B cell (primary cell): ENCODE measurements around the gene RNF175. TPM values are rescaled to one million over a fixed set of nuclear protein-coding genes. Genes with fewer than 3 reads are reported as not detected.

Experiments
- ATAC-seq: fragments of 200-7000 bp; cut with Tn5 transposase; one replicate; pipeline ENCODE4 v1.10.0; 2021; ENCODE audit warnings: low read depth, mild to moderate bottlenecking, moderate number of reproducible peaks, moderate library complexity
- CTCF ChIA-PET: fragments of 350-600 bp; sonication (Branson Sonifier 250); formaldehyde crosslinking; loops from one replicate; lab custom pipeline; 2021; ENCODE audit warnings: antibody characterized with exemption, inconsistent platforms; lab: Charles Lee
- POLR2A ChIA-PET: fragments of 350-600 bp; sonication (Branson Sonifier 250); formaldehyde crosslinking; loops from one replicate; lab custom pipeline; 2021; ENCODE audit warnings: antibody characterized with exemption; lab: Charles Lee
- DNase-seq: peaks from one replicate; pipeline ENCODE4 v3.0.0; 2013
- H2AFZ ChIP-seq: 2 replicates; pipeline ENCODE4 v1.6.1; 2012; ENCODE audit warnings: mild to moderate bottlenecking, low read depth, low read length; ENCODE audit not compliant: insufficient read depth, poor library complexity, severe bottlenecking
- H3K27ac ChIP-seq, 2 donors: 1 replicate in 1 of 2; 2 replicates in 1 of 2; pipeline ENCODE4 v1.5.1; 2012 to 2013; ENCODE audit warnings: low read length in 2 of 2, mild to moderate bottlenecking in 2 of 2, moderate library complexity in 1 of 2
- H3K27me3 ChIP-seq, 4 experiments: fragments of 200-600 bp in 1 of 4; sonication (generic) in 1 of 4; replicated peaks in 1 of 4; 1 replicate in 2 of 4; 2 replicates in 2 of 4; pipeline versions ENCODE4 v1.6.1 to v1.7.0; 2013 to 2016; ENCODE audit warnings: low read length in 3 of 4, mild to moderate bottlenecking in 2 of 4, mixed read lengths in 1 of 4, moderate library complexity in 1 of 4; ENCODE audit not compliant: insufficient read depth in 4 of 4, control insufficient read depth in 3 of 4; ENCODE audit errors: control extremely low read depth in 1 of 4
- H3K36me3 ChIP-seq, 2 experiments: replicated peaks in 1 of 2; 1 replicate in 1 of 2; 2 replicates in 1 of 2; pipeline versions ENCODE4 v1.6.1 to v1.7.1; 2013; ENCODE audit warnings: low read length in 1 of 2; ENCODE audit not compliant: insufficient read depth in 2 of 2, control insufficient read depth in 1 of 2; ENCODE audit errors: control extremely low read depth in 1 of 2, extremely low read depth in 1 of 2
- H3K4me1 ChIP-seq, 2 donors: fragments of 200-600 bp in 1 of 2; sonication (generic) in 1 of 2; 1 replicate in 1 of 2; 2 replicates in 1 of 2; pipeline versions ENCODE4 v1.5.1 to v1.6.1; 2013 to 2017; ENCODE audit warnings: low read length in 2 of 2; ENCODE audit not compliant: control insufficient read depth in 2 of 2, insufficient read depth in 2 of 2
- H3K4me2 ChIP-seq: replicated peaks from 2 replicates; pipeline ENCODE3; 2012; ENCODE audit warnings: mild to moderate bottlenecking, low read depth, low read length; ENCODE audit not compliant: poor library complexity, severe bottlenecking
- H3K4me3 ChIP-seq, 5 experiments: fragments of 200-600 bp in 1 of 5; sonication (generic) in 1 of 5; 1 replicate in 3 of 5; 2 replicates in 2 of 5; pipeline versions ENCODE4 v1.5.1 to v1.7.0; 2011 to 2016; ENCODE audit warnings: low read length in 4 of 5, mild to moderate bottlenecking in 4 of 5, low read depth in 2 of 5, control low read depth in 1 of 5, moderate library complexity in 1 of 5; ENCODE audit not compliant: insufficient read depth in 1 of 5; ENCODE audit errors: control extremely low read depth in 1 of 5, extremely low read depth in 1 of 5
- H3K79me2 ChIP-seq: fragments of 200-600 bp; sonication (generic); one replicate; pipeline ENCODE4 v1.6.0; 2016; ENCODE audit warnings: low read length; ENCODE audit not compliant: control insufficient read depth, insufficient read depth
- H3K9ac ChIP-seq: fragments of 200-600 bp; sonication (generic); 2 replicates; pipeline ENCODE4 v1.6.1; 2017; ENCODE audit warnings: mild to moderate bottlenecking, low read length, moderate library complexity
- H3K9me3 ChIP-seq, 3 donors: one replicate each; pipeline versions ENCODE4 v1.6.1 to v1.7.1; 2013; ENCODE audit warnings: low read length in 2 of 3; ENCODE audit not compliant: control insufficient read depth in 2 of 3, insufficient read depth in 1 of 3; ENCODE audit errors: control extremely low read depth in 1 of 3
- H4K20me1 ChIP-seq: 2 replicates; pipeline ENCODE4 v1.6.0; 2012; ENCODE audit warnings: mild to moderate bottlenecking, low read length; ENCODE audit not compliant: insufficient read depth, control insufficient read depth, poor library complexity, severe bottlenecking
- H3K27ac Mint-ChIP-seq: one replicate; pipeline ENCODE4 v1.8.0; 2021; ENCODE audit warnings: mixed read lengths
- H3K27me3 Mint-ChIP-seq: one replicate; pipeline ENCODE4 v1.8.0; 2021; ENCODE audit warnings: mixed read lengths
- H3K4me1 Mint-ChIP-seq: one replicate; pipeline ENCODE4 v1.8.0; 2021; ENCODE audit warnings: mixed read lengths
- H3K4me3 Mint-ChIP-seq: one replicate; pipeline ENCODE4 v1.8.0; 2021; ENCODE audit warnings: mixed read lengths
- H3K9me3 Mint-ChIP-seq: one replicate; pipeline ENCODE4 v1.8.0; 2022; ENCODE audit warnings: mixed read lengths; ENCODE audit not compliant: insufficient read depth
- EZH2 ChIP-seq: IDR thresholded peaks from 2 replicates; pipeline ENCODE4 v1.6.1; 2012; ENCODE audit warnings: borderline replicate concordance, low read depth, mild to moderate bottlenecking, moderate library complexity, low read length; ENCODE audit not compliant: insufficient read depth, poor library complexity, severe bottlenecking
- WGBS: methylation state at CpG from one replicate; pipeline ENCODE4 v1.1.5; 2013; ENCODE audit warnings: missing lambda C conversion rate; ENCODE audit not compliant: insufficient coverage; 5-methylcytosine and 5-hydroxymethylcytosine counted together
- intact Hi-C: fragments of 100-400 bp; cut with micrococcal nuclease; formaldehyde crosslinking; loops from one replicate; pipeline ENCODE4 v1.10.0; 2022
- polyA plus RNA-seq: library from polyadenylated mRNA; depleted of rRNA; stranded (reverse); fragments of >200 nt; gene quantifications from 2 replicates; pipeline ENCODE4 v1.2.3, GENCODE V29; 2012
- total RNA-seq, 2 donors: library from RNA; stranded (reverse); fragments of 120-200 nt in 1 of 2; gene quantifications; 1 replicate in 1 of 2; 2 replicates in 1 of 2; pipeline versions ENCODE4 v1.2.3 to v1.2.4, GENCODE V29; 2013 to 2022
- TF ChIP-seq, protein P1 (sequence below): fragments of 200-600 bp; IDR thresholded peaks from one replicate; pipeline ENCODE4 v1.8.0; 2022; ENCODE audit warnings: antibody characterized with exemption, mild to moderate bottlenecking

The RNF175 gene
- total and polyA plus RNA-seq, 2 donors (not counting 1 experiment from before 2014, with no cell fraction given), result not detected

DNA sequence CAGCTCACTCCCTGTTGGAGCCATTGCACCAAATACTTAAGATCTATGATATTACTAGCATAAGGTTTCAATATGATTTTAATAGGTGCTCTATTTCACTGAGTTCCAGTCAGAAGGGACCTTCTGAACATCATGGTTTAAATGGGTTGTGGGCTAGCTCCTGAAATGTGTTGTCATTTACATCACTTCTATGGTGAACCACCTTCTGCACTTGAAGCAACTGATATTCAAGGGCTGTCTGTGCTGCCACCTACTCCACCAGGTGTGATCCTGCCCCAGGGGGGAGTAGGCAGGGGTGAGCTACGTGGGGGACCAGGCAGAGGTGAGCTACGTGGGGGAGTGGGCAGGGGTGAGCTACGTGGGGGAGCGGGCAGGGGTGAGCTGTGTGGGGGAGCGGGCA lies 35.2 kb downstream of the RNF175 start:
- DNase-seq, result no peak
- no peaks in the 10 kb centered on the region for H4K20me1 ChIP-seq
- H3K4me3 ChIP-seq, result no peak overlapping the region
- H3K27ac ChIP-seq, result no peak overlapping the region
- peaks cover 34 to 36% of the 10 kb centered on the region in 2 donors for H3K4me1 ChIP-seq
- Mint-ChIP-seq H3K27me3 (no peaks in the 10 kb centered on the region), H3K4me3 (no peak overlapping the region), H3K4me1 (peaks cover 39% of the 10 kb centered on the region), H3K9me3 (no peaks in the 10 kb centered on the region), H3K27ac (no peak overlapping the region)
- ChIA-PET CTCF (no interaction called here), POLR2A (no interaction called here)
- H2AFZ ChIP-seq, result no peak overlapping the region
- H3K79me2 ChIP-seq, result no peaks in the 10 kb centered on the region
- no peak overlapping the region for H3K9ac ChIP-seq
- no peak for ATAC-seq
- H3K27me3 ChIP-seq, result no peaks in the 10 kb centered on the region
- intact Hi-C loops, result no loop called here
- no peaks in the 10 kb centered on the region for H3K9me3 ChIP-seq
- no peak for TF ChIP-seq EZH2
- 55% methylated on average over 2 of the region's 5 CpGs for WGBS
- no peaks in the 10 kb centered on the region for H3K36me3 ChIP-seq
- H3K4me2 ChIP-seq, result no peak overlapping the region

DNA sequence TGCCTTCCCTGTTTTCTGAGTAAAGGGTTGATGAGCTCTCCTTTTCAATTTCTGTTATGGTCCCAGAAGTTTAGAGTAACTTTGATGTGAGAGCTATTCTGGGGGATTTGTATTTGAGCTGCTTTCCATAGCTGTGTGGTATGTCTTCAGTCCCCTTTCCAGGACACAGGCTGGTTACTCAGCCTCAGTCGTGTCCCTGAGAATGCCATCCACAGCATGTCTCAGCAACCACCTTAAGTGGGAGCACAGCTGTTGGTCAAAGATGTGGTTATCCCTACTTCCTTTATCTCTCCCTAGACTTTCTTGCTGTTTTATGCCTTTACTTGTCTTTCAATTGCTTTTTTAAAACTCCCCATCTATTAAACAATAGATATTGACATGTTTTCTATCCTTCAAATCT lies 37.8 kb downstream of the RNF175 start:
- Histone ChIP-seq H4K20me1 (no peaks in the 10 kb centered on the region), H3K27me3 (no peaks in the 10 kb centered on the region), H3K27ac (no peak overlapping the region), H3K4me2 (no peak overlapping the region), H2AFZ (no peak overlapping the region), H3K9ac (no peak overlapping the region), H3K79me2 (no peaks in the 10 kb centered on the region), H3K4me1 (peaks cover 8 to 14% of the 10 kb centered on the region in 2 donors), H3K4me3 (no peak overlapping the region), H3K9me3 (no peaks in the 10 kb centered on the region), H3K36me3 (no peaks in the 10 kb centered on the region)
- CTCF ChIA-PET, result no interaction called here
- DNase-seq (no peak), ATAC-seq (no peak)
- peaks cover 13% of the 10 kb centered on the region for H3K4me1 Mint-ChIP-seq
- TF ChIP-seq EZH2, result no peak
- TF ChIP-seq, protein P1, sequence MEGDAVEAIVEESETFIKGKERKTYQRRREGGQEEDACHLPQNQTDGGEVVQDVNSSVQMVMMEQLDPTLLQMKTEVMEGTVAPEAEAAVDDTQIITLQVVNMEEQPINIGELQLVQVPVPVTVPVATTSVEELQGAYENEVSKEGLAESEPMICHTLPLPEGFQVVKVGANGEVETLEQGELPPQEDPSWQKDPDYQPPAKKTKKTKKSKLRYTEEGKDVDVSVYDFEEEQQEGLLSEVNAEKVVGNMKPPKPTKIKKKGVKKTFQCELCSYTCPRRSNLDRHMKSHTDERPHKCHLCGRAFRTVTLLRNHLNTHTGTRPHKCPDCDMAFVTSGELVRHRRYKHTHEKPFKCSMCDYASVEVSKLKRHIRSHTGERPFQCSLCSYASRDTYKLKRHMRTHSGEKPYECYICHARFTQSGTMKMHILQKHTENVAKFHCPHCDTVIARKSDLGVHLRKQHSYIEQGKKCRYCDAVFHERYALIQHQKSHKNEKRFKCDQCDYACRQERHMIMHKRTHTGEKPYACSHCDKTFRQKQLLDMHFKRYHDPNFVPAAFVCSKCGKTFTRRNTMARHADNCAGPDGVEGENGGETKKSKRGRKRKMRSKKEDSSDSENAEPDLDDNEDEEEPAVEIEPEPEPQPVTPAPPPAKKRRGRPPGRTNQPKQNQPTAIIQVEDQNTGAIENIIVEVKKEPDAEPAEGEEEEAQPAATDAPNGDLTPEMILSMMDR, result no peak
- WGBS, result no CpG with 5 or more reads among the region's 1 CpG
- H3K4me3 Mint-ChIP-seq, result no peak overlapping the region
- no peaks in the 10 kb centered on the region for H3K27me3 Mint-ChIP-seq
- no peak overlapping the region for H3K27ac Mint-ChIP-seq
- POLR2A ChIA-PET, result no interaction called here
- H3K9me3 Mint-ChIP-seq, result no peaks in the 10 kb centered on the region
- intact Hi-C loops, result no loop called here
